GM21529 (cell line): ENCODE results near the gene ZNF732.
"Not testable (repeated sequence)": the region's sequence is repeated elsewhere in the genome, so short reads cannot be mapped to it uniquely, and the experiment has no call there.

Experiments used
- ATAC-seq: cut with Tn5 transposase; IDR thresholded peaks from one replicate; pipeline ENCODE4 v1.9.1; 2021; ENCODE audit not compliant: unreplicated experiment

Gene ZNF732

GRCh38 chr4:253936-254756 lies 51.1 kb downstream of the ZNF732 start:
- ATAC-seq, result no peak

DNA sequence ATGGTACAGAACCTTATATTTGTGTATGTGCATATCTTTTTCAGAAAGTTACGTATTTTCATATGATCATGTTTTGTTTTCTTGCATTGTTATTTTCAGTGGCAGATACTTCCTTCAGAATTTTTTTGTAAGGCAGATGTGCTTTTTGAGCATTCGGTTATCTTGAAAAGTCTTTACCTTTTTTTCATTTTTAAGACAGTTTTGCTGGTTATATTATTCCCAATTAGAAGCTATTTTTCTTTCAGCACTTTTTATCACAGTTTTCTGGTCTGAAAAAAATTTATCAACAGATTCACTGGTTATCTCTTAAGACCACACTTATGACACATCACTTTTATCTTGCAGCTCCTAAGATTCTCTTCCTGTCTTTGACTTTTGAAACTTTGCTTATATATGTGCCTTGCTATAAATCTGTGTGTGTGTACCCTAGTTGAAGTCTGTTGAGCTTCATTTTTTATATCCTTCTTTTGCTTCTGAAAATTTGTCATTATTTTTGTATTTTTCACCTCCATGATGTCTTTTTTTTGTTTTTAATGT lies 53.1 kb downstream of the ZNF732 start:
- no peak for ATAC-seq

GRCh38 chr4:244471-244870 lies 60.8 kb downstream of the ZNF732 start:
- no peak for ATAC-seq

GRCh38 chr4:243426-243825 lies 61.8 kb downstream of the ZNF732 start:
- ATAC-seq, result no peak

DNA sequence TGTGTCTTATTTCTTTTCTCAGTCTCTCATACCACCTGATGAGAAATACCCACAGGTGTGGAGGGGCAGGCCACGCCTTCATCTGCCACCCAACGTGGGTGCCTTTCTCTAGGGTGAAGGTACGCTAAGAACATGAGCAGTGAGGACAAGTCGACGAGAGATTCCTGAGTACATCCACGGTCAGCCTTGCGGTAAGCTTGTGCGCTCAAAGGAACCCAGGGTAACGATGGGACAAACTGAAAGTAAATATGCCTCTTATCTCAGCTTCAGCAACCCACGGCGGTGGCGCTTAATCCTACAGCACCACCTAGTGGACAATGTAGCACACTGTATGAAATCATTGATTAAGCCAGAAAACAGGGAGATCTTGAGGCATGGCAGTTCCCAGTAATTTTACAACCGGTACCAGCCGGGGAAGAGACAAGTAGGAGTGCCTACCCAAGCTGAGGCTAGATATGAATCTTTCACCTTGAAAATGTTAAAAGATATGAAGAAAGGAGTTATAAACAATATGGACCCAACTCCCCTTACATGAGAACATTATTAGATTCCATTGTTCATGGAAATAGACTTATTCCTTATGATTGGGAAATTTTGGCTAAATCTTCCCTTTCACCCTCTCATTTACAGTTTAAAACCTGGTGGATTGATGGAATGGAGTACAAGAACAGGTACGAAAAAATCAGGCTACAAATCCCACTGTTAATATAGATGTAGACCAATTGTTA lies 63.0 kb downstream of the ZNF732 start:
- ATAC-seq, result no peak

DNA sequence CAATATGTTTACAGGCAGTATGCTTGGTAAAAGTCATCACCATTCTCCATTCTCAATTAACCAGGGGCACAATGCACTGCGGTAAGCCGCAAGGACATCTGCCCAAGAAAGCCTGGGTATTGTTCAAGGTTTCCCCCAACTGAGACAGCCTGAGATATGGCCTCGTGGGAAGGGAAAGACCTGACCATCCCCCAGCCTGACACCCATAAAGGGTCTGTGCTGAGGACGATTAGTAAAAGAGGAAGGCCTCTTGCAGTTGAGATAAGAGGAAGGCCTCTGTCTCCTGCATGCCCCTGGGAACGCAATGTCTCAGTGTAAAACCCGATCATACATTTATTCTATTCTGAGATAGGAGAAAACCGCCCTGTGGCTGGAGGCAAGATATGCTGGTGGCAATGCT lies 63.9 kb downstream of the ZNF732 start:
- not testable (repeated sequence) for ATAC-seq

DNA sequence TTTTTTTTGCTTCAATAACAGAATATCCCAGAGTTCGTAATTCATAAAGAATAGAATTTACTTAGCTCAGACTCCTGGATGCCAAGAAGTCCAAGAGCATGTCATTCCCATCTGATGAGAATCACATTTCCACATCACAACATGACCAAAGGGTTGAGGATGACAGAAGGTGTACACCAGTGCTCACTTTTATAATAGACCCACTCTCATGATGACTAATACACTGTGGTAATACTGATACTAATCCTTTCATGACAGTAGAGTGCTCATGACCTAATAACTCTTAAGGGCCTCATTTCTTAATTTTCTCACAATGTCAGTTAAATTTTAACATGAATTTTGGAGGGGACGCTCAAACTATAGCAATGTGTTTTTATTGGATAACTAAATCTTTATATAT lies 69.2 kb downstream of the ZNF732 start:
- no peak for ATAC-seq

DNA sequence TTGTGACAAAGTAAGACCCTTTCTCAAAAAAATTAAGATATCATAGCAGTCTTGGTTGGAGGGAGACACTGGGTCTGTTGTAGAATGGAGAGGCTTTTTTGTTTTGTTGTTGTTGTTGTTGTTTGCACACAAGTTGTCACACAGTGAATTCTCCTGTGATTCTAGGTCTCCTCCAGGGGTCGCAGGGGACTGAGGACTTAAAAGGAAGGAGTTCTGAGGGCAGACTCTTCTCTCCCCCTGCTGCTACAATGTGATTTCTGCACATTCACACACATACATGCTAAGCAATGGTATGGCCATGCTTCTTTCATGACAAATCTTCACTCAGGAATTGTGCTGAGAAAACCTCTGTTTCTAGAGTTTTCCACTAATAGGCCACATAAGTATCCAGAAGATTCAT lies 71.1 kb downstream of the ZNF732 start:
- ATAC-seq, result no peak

DNA sequence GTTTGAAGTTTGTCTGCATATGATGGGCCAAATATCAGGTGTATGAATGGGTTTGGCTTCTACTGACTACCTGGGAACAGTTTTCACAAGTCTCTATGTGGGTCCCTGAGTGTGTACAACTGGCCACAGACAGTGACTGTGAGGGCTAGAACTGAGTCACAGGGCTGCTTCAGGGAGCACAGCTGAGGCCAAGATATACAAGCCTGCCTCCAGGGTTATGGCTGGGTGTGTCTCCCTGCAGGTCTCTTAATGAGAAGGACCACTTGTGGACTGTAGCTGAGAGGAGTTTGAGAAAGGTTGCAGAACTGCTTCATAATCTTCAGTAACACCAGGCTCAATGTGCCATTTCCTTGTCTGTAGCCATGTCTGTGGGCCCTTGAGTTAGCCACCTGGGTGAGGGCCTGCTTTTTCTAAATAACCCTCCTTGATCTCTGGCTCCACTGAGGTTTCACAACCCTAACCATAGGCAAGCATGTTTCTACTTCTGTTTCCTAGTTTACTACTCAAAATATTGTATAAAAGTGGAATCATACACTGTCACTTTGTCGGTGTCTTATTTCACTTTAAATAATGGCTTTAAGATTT lies 81.3 kb downstream of the ZNF732 start:
- ATAC-seq, result no peak
